ENCODE results near the gene SV2B.

Gene SV2B

GRCh38 chr15:91099995-91100813 lies at the start of gene SV2B:
Gene SV2B (plus strand): TSS chr15:91100257. CDS start chr15:91226264, 126,007 bp downstream.
- H3K9ac ChIP-seq (ENCODE audit: low read length), result peak within 1 kb of the TSS; percentile 17
- no peaks in the 10 kb centered on the region for H3K36me3 ChIP-seq (ENCODE audit: control insufficient read depth, low read depth, low read length)
- H3K4me3 ChIP-seq (ENCODE audit: low read length), result peak within 1 kb of the TSS; percentile 67
- no peaks in the 10 kb centered on the region for H3K9me3 ChIP-seq (ENCODE audit: control insufficient read depth, low read depth, low read length)
- H3K27ac ChIP-seq (ENCODE audit: low read length), result no peak within 1 kb of the TSS
- H3K27me3 ChIP-seq (ENCODE audit: control insufficient read depth, insufficient read depth, low read length), result peaks cover 77% of the 10 kb centered on the region
- H3K4me1 ChIP-seq (ENCODE audit: control insufficient read depth, low read depth, low read length), result no peaks in the 10 kb centered on the region

GRCh38 chr15:91051248-91051647 lies 48.8 kb upstream of the SV2B start:
- Histone ChIP-seq H3K9ac (ENCODE audit: low read length) (no peak overlapping the region), H3K9me3 (ENCODE audit: control insufficient read depth, low read depth, low read length) (no peaks in the 10 kb centered on the region), H3K4me3 (ENCODE audit: low read length) (no peak overlapping the region), H3K36me3 (ENCODE audit: control insufficient read depth, low read depth, low read length) (no peaks in the 10 kb centered on the region), H3K4me1 (ENCODE audit: control insufficient read depth, low read depth, low read length) (no peaks in the 10 kb centered on the region), H3K27me3 (ENCODE audit: control insufficient read depth, insufficient read depth, low read length) (no peaks in the 10 kb centered on the region), H3K27ac (ENCODE audit: low read length) (no peak overlapping the region)

GRCh38 chr15:91054816-91055215 lies 45.2 kb upstream of the SV2B start:
- Histone ChIP-seq H3K27me3 (ENCODE audit: control insufficient read depth, insufficient read depth, low read length) (no peaks in the 10 kb centered on the region), H3K4me1 (ENCODE audit: control insufficient read depth, low read depth, low read length) (no peaks in the 10 kb centered on the region), H3K4me3 (ENCODE audit: low read length) (no peak overlapping the region), H3K27ac (ENCODE audit: low read length) (no peak overlapping the region), H3K36me3 (ENCODE audit: control insufficient read depth, low read depth, low read length) (no peaks in the 10 kb centered on the region), H3K9me3 (ENCODE audit: control insufficient read depth, low read depth, low read length) (no peaks in the 10 kb centered on the region), H3K9ac (ENCODE audit: low read length) (no peak overlapping the region)

GRCh38 chr15:91055548-91056331 lies 44.3 kb upstream of the SV2B start:
- no peaks in the 10 kb centered on the region for H3K36me3 ChIP-seq (ENCODE audit: control insufficient read depth, low read depth, low read length)
- no peaks in the 10 kb centered on the region for H3K27me3 ChIP-seq (ENCODE audit: control insufficient read depth, insufficient read depth, low read length)
- no peak overlapping the region for H3K4me3 ChIP-seq (ENCODE audit: low read length)
- no peaks in the 10 kb centered on the region for H3K9me3 ChIP-seq (ENCODE audit: control insufficient read depth, low read depth, low read length)
- no peak overlapping the region for H3K27ac ChIP-seq (ENCODE audit: low read length)
- H3K9ac ChIP-seq (ENCODE audit: low read length), result no peak overlapping the region
- H3K4me1 ChIP-seq (ENCODE audit: control insufficient read depth, low read depth, low read length), result no peaks in the 10 kb centered on the region

- Histone ChIP-seq H3K9me3 (ENCODE audit: control insufficient read depth, low read depth, low read length) (no peaks in the 10 kb centered on the region), H3K9ac (ENCODE audit: low read length) (no peak overlapping the region), H3K36me3 (ENCODE audit: control insufficient read depth, low read depth, low read length) (no peaks in the 10 kb centered on the region), H3K27ac (ENCODE audit: low read length) (no peak overlapping the region), H3K4me1 (ENCODE audit: control insufficient read depth, low read depth, low read length) (no peaks in the 10 kb centered on the region), H3K27me3 (ENCODE audit: control insufficient read depth, insufficient read depth, low read length) (no peaks in the 10 kb centered on the region), H3K4me3 (ENCODE audit: low read length) (no peak overlapping the region)
These were observed 38.8 kb upstream of the SV2B start for GRCh38 chr15:91061230-91061629.

GRCh38 chr15:91061997-91062396 lies 38.1 kb upstream of the SV2B start:
- Histone ChIP-seq H3K4me3 (ENCODE audit: low read length) (no peak overlapping the region), H3K27me3 (ENCODE audit: control insufficient read depth, insufficient read depth, low read length) (no peaks in the 10 kb centered on the region), H3K9me3 (ENCODE audit: control insufficient read depth, low read depth, low read length) (no peaks in the 10 kb centered on the region), H3K4me1 (ENCODE audit: control insufficient read depth, low read depth, low read length) (no peaks in the 10 kb centered on the region), H3K27ac (ENCODE audit: low read length) (no peak overlapping the region), H3K9ac (ENCODE audit: low read length) (no peak overlapping the region), H3K36me3 (ENCODE audit: control insufficient read depth, low read depth, low read length) (no peaks in the 10 kb centered on the region)

- no peak overlapping the region for H3K9ac ChIP-seq (ENCODE audit: low read length)
- no peak overlapping the region for H3K4me3 ChIP-seq (ENCODE audit: low read length)
- no peaks in the 10 kb centered on the region for H3K36me3 ChIP-seq (ENCODE audit: control insufficient read depth, low read depth, low read length)
- H3K27me3 ChIP-seq (ENCODE audit: control insufficient read depth, insufficient read depth, low read length), result no peaks in the 10 kb centered on the region
- H3K4me1 ChIP-seq (ENCODE audit: control insufficient read depth, low read depth, low read length), result no peaks in the 10 kb centered on the region
- H3K9me3 ChIP-seq (ENCODE audit: control insufficient read depth, low read depth, low read length), result no peaks in the 10 kb centered on the region
- no peak overlapping the region for H3K27ac ChIP-seq (ENCODE audit: low read length)
These were observed 34.6 kb upstream of the SV2B start for GRCh38 chr15:91065505-91065904.

GRCh38 chr15:91067036-91067435 lies 33.0 kb upstream of the SV2B start:
- Histone ChIP-seq H3K27ac (ENCODE audit: low read length) (no peak overlapping the region), H3K9ac (ENCODE audit: low read length) (no peak overlapping the region), H3K4me1 (ENCODE audit: control insufficient read depth, low read depth, low read length) (no peaks in the 10 kb centered on the region), H3K27me3 (ENCODE audit: control insufficient read depth, insufficient read depth, low read length) (no peaks in the 10 kb centered on the region), H3K36me3 (ENCODE audit: control insufficient read depth, low read depth, low read length) (no peaks in the 10 kb centered on the region), H3K4me3 (ENCODE audit: low read length) (no peak overlapping the region), H3K9me3 (ENCODE audit: control insufficient read depth, low read depth, low read length) (no peaks in the 10 kb centered on the region)

GRCh38 chr15:91068436-91068835 lies 31.6 kb upstream of the SV2B start:
- Histone ChIP-seq H3K4me3 (ENCODE audit: low read length) (no peak overlapping the region), H3K36me3 (ENCODE audit: control insufficient read depth, low read depth, low read length) (no peaks in the 10 kb centered on the region), H3K9ac (ENCODE audit: low read length) (no peak overlapping the region), H3K27ac (ENCODE audit: low read length) (no peak overlapping the region), H3K27me3 (ENCODE audit: control insufficient read depth, insufficient read depth, low read length) (no peaks in the 10 kb centered on the region), H3K9me3 (ENCODE audit: control insufficient read depth, low read depth, low read length) (no peaks in the 10 kb centered on the region), H3K4me1 (ENCODE audit: control insufficient read depth, low read depth, low read length) (no peaks in the 10 kb centered on the region)

- Histone ChIP-seq H3K9me3 (ENCODE audit: control insufficient read depth, low read depth, low read length) (no peaks in the 10 kb centered on the region), H3K27ac (ENCODE audit: low read length) (no peak overlapping the region), H3K27me3 (ENCODE audit: control insufficient read depth, insufficient read depth, low read length) (no peaks in the 10 kb centered on the region), H3K36me3 (ENCODE audit: control insufficient read depth, low read depth, low read length) (no peaks in the 10 kb centered on the region), H3K9ac (ENCODE audit: low read length) (no peak overlapping the region), H3K4me3 (ENCODE audit: low read length) (no peak overlapping the region), H3K4me1 (ENCODE audit: control insufficient read depth, low read depth, low read length) (no peaks in the 10 kb centered on the region)
These were observed 31.1 kb upstream of the SV2B start for GRCh38 chr15:91068966-91069365.

- H3K36me3 ChIP-seq (ENCODE audit: control insufficient read depth, low read depth, low read length), result no peaks in the 10 kb centered on the region
- H3K4me1 ChIP-seq (ENCODE audit: control insufficient read depth, low read depth, low read length), result no peaks in the 10 kb centered on the region
- no peaks in the 10 kb centered on the region for H3K27me3 ChIP-seq (ENCODE audit: control insufficient read depth, insufficient read depth, low read length)
- H3K9ac ChIP-seq (ENCODE audit: low read length), result no peak overlapping the region
- H3K4me3 ChIP-seq (ENCODE audit: low read length), result no peak overlapping the region
- H3K27ac ChIP-seq (ENCODE audit: low read length), result no peak overlapping the region
- no peaks in the 10 kb centered on the region for H3K9me3 ChIP-seq (ENCODE audit: control insufficient read depth, low read depth, low read length)
These were observed 29.2 kb upstream of the SV2B start for GRCh38 chr15:91070872-91071271.

Data from iPS-18a (cell line).